ENCODE results near the gene JMJD8. TPM values are rescaled to one million over a fixed set of nuclear protein-coding genes. Genes with fewer than 3 reads are reported as not detected.

JMJD8 gene
- total RNA-seq, 1 experiment from 2014 or later = 147 TPM

DNA sequence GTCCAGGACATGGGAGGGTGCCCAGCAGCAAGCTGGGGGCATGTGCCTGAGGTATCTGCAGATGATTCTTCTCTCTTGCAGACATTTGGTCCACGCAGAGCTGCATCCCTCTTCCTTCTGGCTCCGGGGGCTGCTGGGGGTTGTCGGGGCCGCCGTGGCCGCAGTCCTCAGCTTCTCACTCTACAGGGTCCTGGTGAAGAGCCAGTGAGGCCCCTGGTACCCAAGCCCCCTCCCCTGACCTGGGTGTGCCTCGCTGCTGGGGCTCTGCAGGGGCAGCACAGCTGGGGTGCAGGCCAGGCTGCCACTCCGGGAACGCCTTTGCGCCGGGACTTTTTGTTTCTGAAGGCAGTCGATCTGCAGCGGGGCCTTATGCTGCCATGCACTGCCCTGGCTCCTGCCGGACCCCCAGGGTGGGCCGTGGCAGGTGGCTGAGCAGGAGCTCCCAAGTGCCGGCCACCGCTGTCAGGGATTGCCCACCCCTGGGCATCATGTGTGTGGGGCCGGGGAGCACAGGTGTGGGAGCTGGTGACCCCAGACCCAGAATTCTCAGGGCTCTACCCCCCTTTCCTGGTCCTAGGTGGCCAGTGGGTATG, 10.6 kb downstream of the JMJD8 start:
- in situ Hi-C loops (cut with HindIII; ENCODE audit: low pct_unique_long_range_greater_than_20kb, low sequenced_read_pairs) = no loop called here
- no peak for DNase-seq (ENCODE audit: low read depth)

DNA sequence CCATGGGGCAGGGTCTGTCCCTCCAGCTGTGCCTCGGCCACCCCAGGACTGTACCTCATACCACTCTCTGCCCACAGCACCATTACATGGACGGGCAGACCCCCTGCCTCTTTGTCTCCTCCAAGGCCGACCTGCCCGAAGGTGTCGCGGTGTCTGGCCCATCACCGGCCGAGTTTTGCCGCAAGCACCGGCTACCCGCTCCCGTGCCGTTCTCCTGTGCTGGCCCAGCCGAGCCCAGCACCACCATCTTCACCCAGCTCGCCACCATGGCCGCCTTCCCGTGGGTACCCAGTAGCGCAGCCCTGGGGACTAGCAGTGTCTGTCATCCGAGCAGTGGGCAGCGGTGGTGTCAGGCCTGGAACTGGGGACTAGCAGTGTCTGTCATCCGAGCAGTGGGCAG, 11.3 kb downstream of the JMJD8 start:
- in situ Hi-C loops (cut with HindIII; ENCODE audit: low pct_unique_long_range_greater_than_20kb, low sequenced_read_pairs) = no loop called here
- DNase-seq (ENCODE audit: low read depth) = no peak

DNA sequence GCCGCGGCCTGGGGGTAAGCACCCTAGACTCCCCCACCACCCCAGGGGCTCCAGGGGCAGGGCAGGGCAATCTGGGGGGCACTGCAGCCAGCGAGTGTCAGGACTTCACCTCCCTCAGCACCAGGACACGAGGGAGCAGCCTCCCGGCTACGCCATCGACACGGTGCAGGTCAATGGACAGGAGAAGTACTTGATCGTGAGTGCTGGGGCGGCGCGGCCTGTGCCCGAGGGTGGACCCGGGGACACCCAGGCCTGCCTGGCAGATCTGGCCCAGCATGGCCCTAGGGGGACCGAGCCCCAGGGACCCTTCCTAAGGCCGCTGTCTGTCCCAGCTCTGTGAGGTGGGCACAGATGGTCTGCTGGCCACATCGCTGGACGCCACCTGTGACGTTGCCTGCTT, 11.8 kb downstream of the JMJD8 start:
- in situ Hi-C loops (cut with HindIII; ENCODE audit: low pct_unique_long_range_greater_than_20kb, low sequenced_read_pairs) = no loop called here

DNA sequence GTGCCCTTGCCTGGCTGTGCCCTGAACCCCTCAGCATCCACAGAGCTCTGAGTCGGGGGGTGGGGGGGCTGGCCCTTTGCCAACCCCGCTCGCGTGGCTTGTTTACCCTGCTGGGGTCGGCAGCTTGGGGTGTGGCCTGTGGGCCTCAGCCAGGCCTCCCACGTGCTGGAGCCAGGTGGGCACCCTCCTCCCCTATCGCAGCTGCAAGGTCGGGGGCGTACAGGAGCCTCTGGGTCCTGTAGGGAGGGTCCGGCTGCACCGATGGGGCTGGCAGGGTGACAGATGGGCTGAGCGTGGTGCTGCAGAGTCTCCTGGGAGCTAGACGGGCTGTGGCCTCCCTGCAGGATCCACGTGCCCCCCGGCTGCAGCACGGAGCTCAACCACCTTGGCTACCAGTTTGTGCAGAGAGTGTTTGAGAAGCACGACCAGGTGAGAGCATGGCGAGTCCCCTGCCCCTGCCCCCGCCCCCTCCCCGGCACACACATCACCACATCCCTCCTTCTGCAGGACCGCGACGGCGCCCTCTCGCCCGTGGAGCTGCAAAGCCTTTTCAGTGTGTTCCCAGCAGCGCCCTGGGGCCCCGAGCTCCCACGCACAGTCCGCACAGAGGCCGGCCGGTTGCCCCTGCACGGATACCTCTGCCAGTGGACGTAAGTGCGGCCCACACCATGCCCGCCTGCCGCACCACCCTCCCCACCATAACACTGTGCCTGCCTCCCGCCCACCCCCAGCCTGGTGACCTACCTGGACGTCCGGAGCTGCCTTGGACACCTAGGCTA, 12.6 kb downstream of the JMJD8 start:
- DNase-seq (ENCODE audit: low read depth) = no peak
- in situ Hi-C loops (cut with HindIII; ENCODE audit: low pct_unique_long_range_greater_than_20kb, low sequenced_read_pairs) = no loop called here

More for the DNA sequence above, 11.8 kb downstream of the JMJD8 start:
- no peak for DNase-seq (ENCODE audit: low read depth)

DNA sequence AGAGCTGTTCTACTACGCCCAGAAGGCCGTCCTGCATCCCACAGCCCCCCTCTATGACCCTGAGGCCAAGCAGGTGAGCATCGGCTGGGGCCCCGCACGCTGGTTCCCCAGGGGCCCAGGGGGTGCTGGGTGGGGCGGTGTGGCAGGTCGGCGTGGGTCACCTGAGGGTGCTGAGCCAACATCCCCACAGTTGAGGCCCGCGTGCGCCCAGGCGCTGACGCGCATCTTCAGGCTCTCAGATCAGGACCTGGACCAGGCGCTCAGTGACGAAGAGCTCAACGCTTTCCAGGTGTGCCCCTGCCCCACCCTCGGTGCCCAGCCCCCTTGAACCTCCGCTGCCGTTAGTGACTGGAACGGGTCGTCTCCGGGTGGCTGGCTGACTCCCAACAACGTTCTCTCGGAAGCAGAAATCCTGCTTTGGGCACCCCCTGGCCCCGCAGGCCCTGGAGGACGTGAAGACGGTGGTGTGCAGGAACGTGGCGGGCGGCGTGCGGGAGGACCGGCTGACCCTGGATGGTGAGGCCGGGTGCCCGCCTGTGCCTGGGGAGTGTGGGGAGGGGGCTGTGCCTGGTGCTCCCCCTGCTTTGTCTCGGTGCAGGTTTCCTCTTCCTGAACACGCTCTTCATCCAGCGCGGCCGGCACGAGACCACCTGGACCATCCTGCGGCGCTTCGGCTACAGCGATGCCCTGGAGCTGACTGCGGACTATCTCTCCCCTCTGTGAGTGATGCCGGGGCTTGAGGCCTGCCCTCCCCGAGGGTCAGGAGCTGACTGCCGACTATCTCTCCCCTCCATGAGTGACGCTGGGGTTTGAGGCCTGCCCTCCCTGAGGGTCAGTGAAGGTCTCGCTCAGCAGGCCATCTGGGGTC, 13.4 kb downstream of the JMJD8 start:
- in situ Hi-C loops (cut with HindIII; ENCODE audit: low pct_unique_long_range_greater_than_20kb, low sequenced_read_pairs) = no loop called here
- DNase-seq (ENCODE audit: low read depth) = no peak

DNA sequence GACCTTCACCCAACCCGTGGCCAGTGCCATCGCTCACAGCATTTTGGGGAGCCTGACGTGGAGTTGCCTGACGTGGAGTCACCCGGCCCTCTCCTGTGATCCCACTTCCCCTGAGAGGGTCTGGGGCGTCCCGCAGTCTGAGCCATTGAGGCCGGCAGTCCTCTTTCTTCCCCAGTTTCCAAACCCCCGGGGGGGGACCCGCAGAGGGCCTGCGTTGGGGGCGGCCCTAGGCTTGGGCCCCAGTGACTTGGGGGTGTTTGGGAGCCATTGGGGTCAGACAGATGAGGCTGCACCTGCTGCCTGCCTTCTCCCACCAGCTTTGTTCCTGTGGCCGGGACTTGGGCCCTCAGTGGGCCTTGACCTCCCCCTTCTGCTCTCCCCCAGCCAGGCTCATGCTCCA, 14.5 kb downstream of the JMJD8 start:
- no peak for DNase-seq (ENCODE audit: low read depth)
- in situ Hi-C loops (cut with HindIII; ENCODE audit: low pct_unique_long_range_greater_than_20kb, low sequenced_read_pairs) = no loop called here

DNA sequence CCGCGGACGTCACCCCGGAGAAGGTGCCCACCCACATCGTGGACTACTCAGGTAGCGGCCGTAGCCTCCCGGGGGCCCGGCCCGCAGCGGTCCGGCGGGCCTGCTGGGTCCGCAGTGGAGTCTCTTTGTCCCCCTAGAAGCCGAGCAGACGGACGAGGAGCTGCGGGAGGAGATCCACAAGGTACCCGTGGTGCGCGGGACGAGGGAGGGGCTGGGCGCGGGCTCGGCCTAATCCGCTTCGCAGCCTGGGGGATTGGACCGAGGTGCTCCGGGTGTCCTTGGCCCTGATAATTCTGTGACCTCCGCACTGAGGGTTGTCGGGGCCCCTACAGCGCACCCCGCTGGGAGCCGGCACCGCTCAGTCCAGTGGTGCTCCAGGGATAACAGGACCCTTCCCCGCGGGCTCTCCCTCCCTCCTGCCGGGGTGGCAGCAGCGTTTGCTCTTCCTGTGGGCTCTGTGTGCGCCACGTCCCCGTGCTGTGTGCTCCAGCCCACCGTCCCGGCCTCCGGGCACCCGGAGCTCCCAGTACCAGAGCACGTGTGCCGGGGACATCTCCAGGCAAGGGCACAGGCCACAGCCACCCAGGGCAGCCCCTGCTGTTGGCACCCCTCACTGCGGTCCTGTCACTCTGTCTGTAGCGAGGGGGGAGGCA, 15.5 kb downstream of the JMJD8 start:
- in situ Hi-C loops (cut with HindIII; ENCODE audit: low pct_unique_long_range_greater_than_20kb, low sequenced_read_pairs) = no loop called here

DNA sequence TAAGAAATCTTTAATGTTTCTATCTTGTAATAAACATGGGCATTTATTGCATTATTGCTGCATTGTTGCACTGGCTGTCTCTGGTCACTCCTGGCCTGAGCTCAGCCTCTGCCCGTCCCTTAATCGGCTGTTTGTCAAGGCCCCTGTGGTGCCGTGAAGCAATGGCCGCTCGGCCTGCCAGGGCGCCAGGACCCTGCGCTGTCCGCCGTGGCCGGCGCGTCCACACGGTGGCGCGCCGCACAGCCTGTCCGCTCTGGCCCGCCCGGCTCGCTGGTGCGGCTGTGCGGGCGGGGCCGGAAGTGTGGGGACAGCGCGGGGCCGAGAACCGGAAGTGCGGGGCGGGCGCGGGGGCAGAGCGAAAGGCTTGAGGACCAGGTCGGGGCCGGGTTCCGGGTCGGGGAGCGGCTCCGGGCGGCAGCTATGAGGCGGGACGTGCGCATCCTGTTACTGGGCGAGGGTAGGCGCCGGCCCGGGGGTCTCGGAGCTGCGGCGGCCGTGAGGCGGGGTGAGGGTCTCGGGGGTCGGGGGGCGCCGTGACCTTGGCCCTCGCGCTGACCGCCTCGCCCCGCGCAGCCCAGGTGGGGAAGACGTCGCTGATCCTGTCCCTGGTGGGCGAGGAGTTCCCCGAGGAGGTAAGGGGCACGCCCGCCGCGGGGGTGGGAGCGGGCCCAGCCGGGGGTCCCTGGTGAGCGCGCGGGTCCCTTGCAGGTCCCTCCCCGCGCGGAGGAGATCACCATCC, 16.2 kb downstream of the JMJD8 start, which contains the start of gene RHOT2:
Gene RHOT2, plus strand, starts transcription at position 353 of the 739 bp plus-strand sequence. Its CDS starts 68 bp downstream, at position 421.
- peak; percentile 84 for DNase-seq (ENCODE audit: low read depth)
- in situ Hi-C loops (cut with HindIII; ENCODE audit: low pct_unique_long_range_greater_than_20kb, low sequenced_read_pairs) = no loop called here

More for the DNA sequence above, 15.5 kb downstream of the JMJD8 start:
- no peak for DNase-seq (ENCODE audit: low read depth)

DNA sequence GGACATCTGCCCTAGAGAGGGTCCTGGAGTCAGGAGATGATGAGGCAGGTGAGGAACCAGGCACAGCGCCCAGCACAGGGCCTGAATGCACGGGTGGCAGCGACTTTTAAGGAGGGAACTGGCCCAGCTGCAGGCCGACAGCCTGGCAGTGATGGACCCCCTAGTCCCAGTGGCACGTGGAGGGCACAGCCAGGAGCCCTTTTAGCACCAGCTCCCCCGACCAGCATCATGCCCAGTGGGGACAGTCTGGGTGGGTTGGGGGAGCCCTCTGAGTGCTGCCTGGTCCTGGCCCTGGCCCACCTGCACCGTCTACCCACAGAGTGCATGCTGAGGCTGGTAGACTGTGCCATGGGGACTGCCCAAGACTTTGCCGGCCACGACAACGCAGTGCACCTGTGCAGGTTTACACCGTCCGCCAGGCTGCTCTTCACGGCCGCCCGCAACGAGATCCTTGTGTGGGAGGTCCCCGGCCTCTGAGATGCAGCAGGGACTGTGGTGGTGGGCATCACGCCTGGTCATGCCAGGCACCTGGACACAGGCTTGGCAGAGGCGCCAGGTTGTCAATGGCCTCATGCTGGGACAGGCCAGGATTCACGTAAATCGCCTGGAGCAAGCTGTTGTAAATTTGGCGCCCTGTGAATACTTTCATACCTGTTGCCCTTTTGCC, 16.9 kb downstream of the JMJD8 start:
- in situ Hi-C loops (cut with HindIII; ENCODE audit: low pct_unique_long_range_greater_than_20kb, low sequenced_read_pairs) = no loop called here
- DNase-seq (ENCODE audit: low read depth) = no peak

DNA sequence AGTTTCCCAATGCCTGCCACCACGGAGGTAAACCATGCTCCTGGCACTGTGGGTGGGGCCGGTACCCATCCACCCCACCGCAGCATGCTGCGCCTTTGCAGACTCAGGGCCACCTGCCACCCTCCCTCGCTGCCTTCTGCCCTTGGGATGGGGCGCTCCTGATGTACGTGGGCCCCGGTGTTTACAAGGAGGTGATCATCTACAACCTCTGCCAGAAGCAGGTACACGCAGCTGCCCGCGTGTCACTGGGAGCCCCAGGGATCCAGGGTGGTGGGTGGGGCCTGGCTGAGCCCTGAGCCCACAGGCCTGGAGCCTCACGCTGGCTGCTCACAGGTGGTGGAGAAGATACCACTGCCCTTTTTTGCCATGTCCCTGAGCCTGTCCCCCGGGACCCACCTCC, 17.6 kb downstream of the JMJD8 start:
- in situ Hi-C loops (cut with HindIII; ENCODE audit: low pct_unique_long_range_greater_than_20kb, low sequenced_read_pairs) = no loop called here
- no peak for DNase-seq (ENCODE audit: low read depth)

DNA sequence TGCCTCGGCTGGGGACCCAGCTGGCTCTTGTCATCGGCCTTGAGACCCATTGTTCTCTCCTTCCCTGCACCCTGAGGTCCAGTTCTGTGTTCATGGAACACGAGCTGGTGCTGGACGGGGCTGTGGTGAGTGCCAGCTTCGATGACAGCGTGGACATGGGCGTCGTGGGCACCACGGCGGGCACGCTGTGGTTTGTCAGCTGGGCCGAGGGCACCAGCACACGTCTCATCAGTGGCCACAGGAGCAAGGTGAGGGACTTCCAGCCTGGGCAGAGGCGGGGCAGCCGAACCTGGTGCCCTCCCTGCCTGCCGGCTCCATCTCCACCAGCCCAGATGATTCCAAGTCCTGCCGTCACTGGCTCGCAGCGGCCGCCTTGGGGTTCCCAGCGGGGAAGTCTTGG, 21.5 kb downstream of the JMJD8 start:
- in situ Hi-C loops (cut with HindIII; ENCODE audit: low pct_unique_long_range_greater_than_20kb, low sequenced_read_pairs) = no loop called here
- DNase-seq (ENCODE audit: low read depth) = no peak

DNA sequence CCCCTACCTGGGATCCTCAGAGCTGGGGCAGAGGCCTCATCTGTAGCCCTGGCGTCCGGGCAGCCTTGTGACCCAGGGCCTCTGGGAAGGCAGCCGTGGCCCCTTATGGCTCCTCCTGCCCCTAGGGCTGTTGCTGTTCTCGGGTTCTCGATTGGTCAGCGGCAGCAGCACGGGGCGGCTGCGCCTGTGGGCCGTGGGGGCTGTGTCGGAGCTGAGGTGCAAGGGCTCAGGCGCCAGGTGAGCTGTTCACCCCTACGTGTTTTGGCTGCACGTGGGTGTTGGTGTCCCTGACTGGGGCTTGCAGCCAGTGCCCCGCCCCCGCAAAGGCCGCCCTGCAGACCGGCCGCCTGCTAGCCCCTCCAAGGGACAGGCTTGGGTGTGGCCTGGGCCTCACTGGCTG, 22.0 kb downstream of the JMJD8 start:
- DNase-seq (ENCODE audit: low read depth) = no peak
- in situ Hi-C loops (cut with HindIII; ENCODE audit: low pct_unique_long_range_greater_than_20kb, low sequenced_read_pairs) = no loop called here

DNA sequence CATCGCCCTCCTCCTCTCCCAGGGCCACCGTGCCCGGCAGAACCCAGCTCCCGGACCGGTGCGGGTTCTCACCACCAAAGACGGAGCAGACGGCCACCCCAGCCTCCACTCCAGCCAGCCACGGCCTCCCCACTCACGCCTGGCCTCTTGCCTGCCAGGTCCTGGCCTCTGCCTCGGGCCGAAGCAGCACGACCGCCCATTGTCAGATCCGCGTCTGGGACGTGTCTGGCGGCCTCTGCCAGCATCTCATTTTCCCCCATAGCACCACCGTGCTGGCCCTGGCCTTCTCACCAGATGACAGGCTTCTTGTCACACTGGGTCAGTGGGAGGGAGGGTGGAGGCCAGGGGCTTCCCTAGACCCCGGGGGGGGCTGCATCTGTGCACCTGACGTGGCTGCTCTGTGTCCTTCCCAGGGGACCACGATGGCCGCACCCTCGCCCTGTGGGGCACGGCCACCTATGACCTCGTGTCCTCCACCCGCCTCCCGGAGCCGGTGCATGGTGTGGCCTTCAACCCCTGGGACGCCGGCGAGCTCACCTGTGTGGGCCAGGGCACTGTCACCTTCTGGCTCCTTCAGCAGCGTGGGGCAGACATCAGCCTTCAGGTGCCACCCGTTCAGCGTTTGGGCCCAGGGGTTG, 22.8 kb downstream of the JMJD8 start:
- DNase-seq (ENCODE audit: low read depth) = no peak
- in situ Hi-C loops (cut with HindIII; ENCODE audit: low pct_unique_long_range_greater_than_20kb, low sequenced_read_pairs) = no loop called here

DNA sequence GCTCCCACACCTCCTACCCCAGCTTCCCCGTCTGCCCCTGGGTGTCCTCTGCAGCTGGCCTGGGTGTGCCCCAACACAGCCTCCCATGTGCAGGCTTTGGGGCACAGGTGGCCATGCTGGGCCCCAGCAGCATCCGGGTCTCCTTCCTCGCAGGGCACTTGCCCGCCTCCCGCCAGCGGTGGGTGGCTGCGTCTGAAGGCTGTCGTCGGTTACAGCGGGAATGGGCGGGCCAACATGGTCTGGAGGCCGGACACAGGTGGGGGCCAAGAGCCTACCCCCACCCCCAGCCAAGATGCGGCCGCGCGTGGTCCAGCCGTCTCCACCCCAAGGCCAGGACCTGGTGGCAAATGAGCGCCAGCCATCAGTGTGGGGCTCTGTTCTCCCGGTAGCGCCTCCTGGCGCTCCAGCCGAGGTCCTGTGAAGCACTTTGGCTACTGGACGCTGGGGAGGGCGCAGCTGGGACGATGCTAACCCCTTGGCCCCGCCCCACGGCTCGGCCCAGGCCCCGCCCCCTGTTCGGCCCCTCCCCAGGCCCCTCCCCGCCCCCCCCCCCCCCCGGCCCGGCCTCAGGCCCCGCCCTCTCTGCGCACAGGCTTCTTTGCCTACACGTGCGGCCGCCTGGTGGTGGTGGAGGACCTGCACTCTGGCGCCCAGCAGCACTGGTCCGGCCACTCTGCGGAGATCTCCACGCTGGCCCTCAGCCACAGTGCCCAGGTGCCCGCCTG, 23.5 kb downstream of the JMJD8 start:
- DNase-seq (ENCODE audit: low read depth) = peak; percentile 88
- in situ Hi-C loops (cut with HindIII; ENCODE audit: low pct_unique_long_range_greater_than_20kb, low sequenced_read_pairs) = no loop called here

DNA sequence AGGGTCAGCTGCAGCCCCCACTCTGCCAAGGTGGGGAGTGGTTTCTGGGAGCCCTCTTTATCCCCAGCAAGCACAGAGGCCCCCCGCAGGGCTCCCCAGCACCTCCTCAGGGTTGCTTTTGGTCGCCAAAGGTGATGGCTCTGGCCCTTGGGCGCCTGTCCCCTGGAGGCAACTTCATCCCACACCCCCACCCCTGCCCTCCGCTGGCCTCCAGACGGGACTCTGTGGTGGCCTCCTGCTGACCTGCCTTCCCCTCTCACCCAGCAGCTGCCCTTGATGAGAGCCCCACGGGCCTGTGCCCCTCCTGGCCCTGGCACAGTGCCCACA, 24.0 kb downstream of the JMJD8 start:
- in situ Hi-C loops (cut with HindIII; ENCODE audit: low pct_unique_long_range_greater_than_20kb, low sequenced_read_pairs) = no loop called here

DNA sequence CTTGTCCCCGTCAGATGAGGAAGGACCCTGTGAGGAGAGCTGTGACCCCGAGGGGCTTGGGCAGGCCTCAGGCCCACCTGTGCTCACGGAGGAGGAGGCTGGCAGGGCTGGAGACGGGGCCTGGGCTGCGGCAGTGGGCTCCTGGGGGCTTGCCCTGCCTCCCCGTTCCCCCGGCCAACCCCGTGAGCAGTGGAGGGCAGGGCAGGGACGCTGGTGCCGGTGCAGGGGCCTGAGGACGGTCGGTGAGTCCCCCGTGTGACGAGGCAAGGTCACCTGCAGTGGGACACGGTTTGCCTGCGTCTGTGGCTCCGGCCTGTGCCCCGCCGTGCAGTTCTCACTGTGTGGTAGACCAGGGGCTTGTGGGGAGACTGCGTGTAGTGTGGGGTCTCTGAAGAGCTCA, 24.5 kb downstream of the JMJD8 start:
- DNase-seq (ENCODE audit: low read depth) = no peak
- in situ Hi-C loops (cut with HindIII; ENCODE audit: low pct_unique_long_range_greater_than_20kb, low sequenced_read_pairs) = no loop called here

More for the DNA sequence above, 24.0 kb downstream of the JMJD8 start:
- no peak for DNase-seq (ENCODE audit: low read depth)
